MM.1S (cell line): Measurements from ENCODE around the gene KCNA2.

Experiments used
- CTCF ChIP-seq: fragments of 300-600 bp; sonication (generic); IDR thresholded peaks from 2 replicates; pipeline ENCODE4 v1.5.1; 2016; ENCODE audit warnings: antibody characterized with exemption, low read length, mixed read lengths
- EZH2 ChIP-seq: fragments of 300-600 bp; sonication (generic); optimal IDR thresholded peaks from 2 replicates; pipeline ENCODE3; 2017; ENCODE audit warnings: low read depth, mild to moderate bottlenecking, antibody characterized with exemption, low read length, mixed read lengths
- EZH2phosphoT487 ChIP-seq: fragments of 300-600 bp; sonication (generic); IDR thresholded peaks from 2 replicates; pipeline ENCODE4 v1.6.1; 2018; ENCODE audit warnings: antibody characterized with exemption, low read length

- no peak for TF ChIP-seq CTCF
- TF ChIP-seq EZH2phosphoT487, result no peak
- TF ChIP-seq EZH2, result no peak
Observed at GRCh38 chr1:110605901-110606656, at the start of gene KCNA2.
